K562 treated with DMSO at 1 percent for 12 hours (cell line): ENCODE measurements around the gene ALPP. TPM values are rescaled to one million over a fixed set of nuclear protein-coding genes. Genes with fewer than 3 reads are reported as not detected.

Experiments
- total RNA-seq: library from RNA; unstranded; fragments of 300-600 nt; gene quantifications from 2 replicates; pipeline ENCODE4 v1.2.3, GENCODE V29; 2022; ENCODE audit not compliant: insufficient read depth

ALPP gene
- total RNA-seq, result not detected in 2 replicates

DNA sequence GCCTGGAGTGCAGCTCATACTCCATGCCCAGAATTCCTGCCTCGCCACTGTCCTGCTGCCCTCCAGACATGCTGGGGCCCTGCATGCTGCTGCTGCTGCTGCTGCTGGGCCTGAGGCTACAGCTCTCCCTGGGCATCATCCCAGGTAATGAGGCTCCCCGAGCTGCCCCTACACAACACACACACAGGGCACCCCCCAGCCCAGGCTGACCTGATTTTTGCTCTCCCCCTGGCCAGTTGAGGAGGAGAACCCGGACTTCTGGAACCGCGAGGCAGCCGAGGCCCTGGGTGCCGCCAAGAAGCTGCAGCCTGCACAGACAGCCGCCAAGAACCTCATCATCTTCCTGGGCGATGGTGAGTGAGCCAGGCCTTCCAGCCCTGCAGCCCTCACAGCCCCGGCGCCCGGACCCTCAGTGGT, at the start of gene ALPP:
Gene ALPP, plus strand, starts transcription at position 17 of the 417 bp plus-strand sequence. Its CDS starts 52 bp downstream, at position 69.

DNA sequence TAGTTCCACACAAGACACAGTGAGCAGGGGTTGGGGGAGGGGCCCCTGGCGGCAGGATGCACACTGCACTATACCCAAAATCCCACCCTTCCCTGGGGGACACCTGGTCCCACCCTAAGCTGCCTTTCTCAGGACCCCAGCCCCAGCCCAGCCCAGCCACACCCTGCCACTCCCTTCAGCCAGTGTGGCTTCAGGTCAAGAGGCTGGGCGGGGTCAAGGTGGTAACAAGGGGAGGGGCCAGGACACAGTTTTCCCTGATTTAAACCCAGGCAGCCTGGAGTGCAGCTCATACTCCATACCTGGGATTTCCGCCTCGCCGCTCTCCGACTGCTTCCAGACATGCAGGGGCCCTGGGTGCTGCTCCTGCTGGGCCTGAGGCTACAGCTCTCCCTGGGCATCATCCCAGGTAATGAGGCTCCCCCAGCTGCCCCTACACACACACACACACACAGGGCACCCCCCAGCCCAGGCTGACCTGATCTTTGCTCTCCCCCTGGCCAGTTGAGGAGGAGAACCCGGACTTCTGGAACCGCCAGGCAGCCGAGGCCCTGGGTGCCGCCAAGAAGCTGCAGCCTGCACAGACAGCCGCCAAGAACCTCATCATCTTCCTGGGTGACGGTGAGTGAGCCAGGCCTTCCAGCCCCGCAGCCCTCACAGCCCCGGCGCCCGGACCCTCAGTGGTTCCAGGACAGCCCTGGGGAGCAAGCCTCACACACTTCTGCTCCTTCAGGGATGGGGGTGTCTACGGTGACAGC, 28.2 kb downstream of the ALPP start, which contains the start of gene ALPG:
Gene ALPG, plus strand, starts transcription at position 289 of the 755 bp plus-strand sequence. Its CDS starts 51 bp downstream, at position 340.

Other genes starting within 250 kb of the ALPP start
- not detected in 2 replicates for gene ALPG, start 28.1 kb downstream of the ALPP start, total RNA-seq
- not detected in 2 replicates for gene ALPI, start 77.4 kb downstream of the ALPP start, total RNA-seq
- gene ECEL1, start 109.1 kb downstream of the ALPP start, total RNA-seq, result not detected in 2 replicates
- gene PRSS56, start 141.6 kb downstream of the ALPP start, total RNA-seq, result not detected in 2 replicates
- gene CHRND, start 147.4 kb downstream of the ALPP start, total RNA-seq, result not detected in 2 replicates
- gene CHRNG, start 160.9 kb downstream of the ALPP start, total RNA-seq, result not detected in 2 replicates
- gene TIGD1, start 171.8 kb downstream of the ALPP start, total RNA-seq, result 1.5 and 4.8 TPM in 2 replicates
- gene EIF4E2, start 171.9 kb downstream of the ALPP start, total RNA-seq, result 46.3 and 53.1 TPM in 2 replicates